ENCODE data around the gene TMEM212. TPM values are rescaled to one million over a fixed set of nuclear protein-coding genes. Genes with fewer than 3 reads are reported as not detected.

TMEM212 gene
- total RNA-seq, 1 experiment from 2014 or later, result not detected

DNA sequence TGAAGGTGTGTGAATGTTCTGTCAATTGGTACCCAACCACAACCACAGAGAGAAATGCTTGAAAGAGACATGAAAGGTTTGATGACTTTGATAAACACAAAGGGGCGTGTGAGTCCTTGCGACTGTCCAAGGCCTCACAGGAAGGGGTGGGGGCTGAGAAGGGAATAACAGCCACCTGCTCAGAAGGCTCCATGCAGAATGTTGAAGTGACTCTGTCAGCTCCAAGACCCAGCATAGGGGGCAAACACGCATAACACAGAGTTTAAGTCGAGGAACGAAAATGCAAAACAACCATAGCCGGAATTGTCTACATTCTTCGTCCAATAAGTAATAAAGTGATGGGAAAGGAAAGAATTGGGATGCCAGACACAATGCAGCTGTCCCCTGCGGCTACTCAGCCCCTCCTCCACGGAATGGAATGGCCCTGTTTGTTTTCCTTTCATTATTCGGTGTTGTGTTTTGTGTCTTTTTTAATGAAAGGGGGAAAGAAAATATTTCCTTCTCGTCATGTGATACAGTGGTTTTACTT is 19.9 kb downstream of the TMEM212 start:
- H2BK120ac ChIP-seq (ENCODE audit: low read depth, low read length, poor library complexity, severe bottlenecking), result no peak overlapping the region
- no CpG with 5 or more reads among the region's 11 CpGs for WGBS (ENCODE audit: extremely low coverage, insufficient read length, low lambda C conversion rate)
- Mint-ChIP-seq H3K27ac (no peak overlapping the region; a peak in 1 of 7 replicates), H3K4me1 (peaks cover 11% of the 10 kb centered on the region in 2 experiments), H3K27me3 (ENCODE audit: low read depth) (no peaks in the 10 kb centered on the region), H3K36me3 (ENCODE audit: insufficient read depth in 1 of 3, low read depth in 3 of 3) (peaks cover 0 to 6% (median 4%) of the 10 kb centered on the region in 3 experiments; a peak in 2 of 7 replicates), H3K4me3 (no peak overlapping the region), H3K9me3 (peaks cover 6 to 7% of the 10 kb centered on the region in 2 experiments; a peak in 4 of 5 replicates)
- no peak overlapping the region for H3T11ph ChIP-seq (ENCODE audit: low read length)
- H3K79me2 ChIP-seq (ENCODE audit: insufficient read depth, low read length), result no peaks in the 10 kb centered on the region
- H4K20me1 ChIP-seq (ENCODE audit: control insufficient read depth, insufficient read depth, insufficient read length), result no peaks in the 10 kb centered on the region
- TF ChIP-seq, protein P1, sequence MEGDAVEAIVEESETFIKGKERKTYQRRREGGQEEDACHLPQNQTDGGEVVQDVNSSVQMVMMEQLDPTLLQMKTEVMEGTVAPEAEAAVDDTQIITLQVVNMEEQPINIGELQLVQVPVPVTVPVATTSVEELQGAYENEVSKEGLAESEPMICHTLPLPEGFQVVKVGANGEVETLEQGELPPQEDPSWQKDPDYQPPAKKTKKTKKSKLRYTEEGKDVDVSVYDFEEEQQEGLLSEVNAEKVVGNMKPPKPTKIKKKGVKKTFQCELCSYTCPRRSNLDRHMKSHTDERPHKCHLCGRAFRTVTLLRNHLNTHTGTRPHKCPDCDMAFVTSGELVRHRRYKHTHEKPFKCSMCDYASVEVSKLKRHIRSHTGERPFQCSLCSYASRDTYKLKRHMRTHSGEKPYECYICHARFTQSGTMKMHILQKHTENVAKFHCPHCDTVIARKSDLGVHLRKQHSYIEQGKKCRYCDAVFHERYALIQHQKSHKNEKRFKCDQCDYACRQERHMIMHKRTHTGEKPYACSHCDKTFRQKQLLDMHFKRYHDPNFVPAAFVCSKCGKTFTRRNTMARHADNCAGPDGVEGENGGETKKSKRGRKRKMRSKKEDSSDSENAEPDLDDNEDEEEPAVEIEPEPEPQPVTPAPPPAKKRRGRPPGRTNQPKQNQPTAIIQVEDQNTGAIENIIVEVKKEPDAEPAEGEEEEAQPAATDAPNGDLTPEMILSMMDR (conservative IDR thresholded peaks at IDR 0.05), result no peak
- no peak overlapping the region for H3K18ac ChIP-seq (ENCODE audit: insufficient read length, low read depth, low read length)
- H3K27me3 ChIP-seq (ENCODE audit: insufficient read depth, low read length), result no peaks in the 10 kb centered on the region
- H3K23ac ChIP-seq (ENCODE audit: insufficient read length, low read depth, low read length), result no peak overlapping the region
- no peak overlapping the region for H3K56ac ChIP-seq (ENCODE audit: insufficient read length, low read depth, low read length)
- H3K4me2 ChIP-seq (ENCODE audit: insufficient read depth, insufficient read length, low read length), result no peak overlapping the region
- no peaks in the 10 kb centered on the region; the same call in 1 of the 2 replicates for H3K4me1 ChIP-seq (ENCODE audit: insufficient read depth, low read length)
- H3K27ac ChIP-seq (ENCODE audit: insufficient read length, low read depth, low read length), result no peak overlapping the region
- H3K14ac ChIP-seq (ENCODE audit: insufficient read depth, low read length), result no peak overlapping the region; the same call in 1 of the 2 replicates
- H3K4ac ChIP-seq (ENCODE audit: low read depth, low read length), result no peak overlapping the region
- H3K79me1 ChIP-seq (ENCODE audit: insufficient read depth, low read depth, low read length, poor library complexity, severe bottlenecking), result no peaks in the 10 kb centered on the region
- H4K8ac ChIP-seq (replicated peaks; ENCODE audit: insufficient read length, low read depth, low read length), result no peak overlapping the region
- H3K23me2 ChIP-seq (ENCODE audit: insufficient read length, low read depth, low read length, poor library complexity, severe bottlenecking), result no peaks in the 10 kb centered on the region
- no peak overlapping the region for H2BK15ac ChIP-seq (ENCODE audit: low read depth, low read length)
- H2BK20ac ChIP-seq (ENCODE audit: low read depth, low read length, poor library complexity, severe bottlenecking), result no peak overlapping the region
- H2AFZ ChIP-seq (ENCODE audit: low read length), result no peak overlapping the region
- H2AK5ac ChIP-seq (ENCODE audit: insufficient read length, low read length), result no peak overlapping the region
- H3K9ac ChIP-seq (ENCODE audit: extremely low read depth, insufficient read length, low read length), result no peak overlapping the region
- no peak overlapping the region for H2BK5ac ChIP-seq (ENCODE audit: insufficient read length, low read length)
- no peak overlapping the region for H4K5ac ChIP-seq (ENCODE audit: insufficient read length, low read depth, low read length)
- H3K9me3 ChIP-seq (ENCODE audit: control insufficient read depth, low read depth, low read length), result no peaks in the 10 kb centered on the region
- H4K91ac ChIP-seq (ENCODE audit: insufficient read length, low read depth, low read length), result no peak overlapping the region
- no peak overlapping the region for H2BK12ac ChIP-seq (ENCODE audit: insufficient read length, low read depth, low read length)
- no peak for DNase-seq

Measured in H9 (cell line).